HG03095 (cell line): ENCODE results near the gene MPZL1.

Source experiments
- ATAC-seq: cut with Tn5 transposase; IDR thresholded peaks from one replicate; pipeline ENCODE4 v1.9.1; 2021; ENCODE audit warnings: moderate library complexity; ENCODE audit not compliant: unreplicated experiment

Gene MPZL1

DNA sequence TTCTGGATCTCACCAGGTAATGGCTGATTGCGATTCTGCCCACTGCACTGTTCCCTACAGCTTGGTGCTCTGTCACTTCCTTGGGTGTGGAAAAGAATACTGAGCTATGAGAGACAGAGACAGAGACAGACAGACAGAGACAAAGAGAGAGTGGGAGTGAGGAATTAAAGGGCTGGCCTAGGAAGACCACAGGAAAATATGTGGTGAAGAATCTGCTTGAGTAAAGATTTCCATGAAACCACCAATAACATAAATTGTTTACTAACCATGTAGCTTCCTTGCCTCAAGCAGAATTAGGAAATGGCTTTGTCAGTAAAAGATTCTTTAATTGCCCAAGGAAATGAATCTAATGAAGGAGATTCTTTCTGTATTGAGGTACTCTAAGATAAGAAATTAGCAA is 54.4 kb downstream of the MPZL1 start:
- no peak for ATAC-seq

DNA sequence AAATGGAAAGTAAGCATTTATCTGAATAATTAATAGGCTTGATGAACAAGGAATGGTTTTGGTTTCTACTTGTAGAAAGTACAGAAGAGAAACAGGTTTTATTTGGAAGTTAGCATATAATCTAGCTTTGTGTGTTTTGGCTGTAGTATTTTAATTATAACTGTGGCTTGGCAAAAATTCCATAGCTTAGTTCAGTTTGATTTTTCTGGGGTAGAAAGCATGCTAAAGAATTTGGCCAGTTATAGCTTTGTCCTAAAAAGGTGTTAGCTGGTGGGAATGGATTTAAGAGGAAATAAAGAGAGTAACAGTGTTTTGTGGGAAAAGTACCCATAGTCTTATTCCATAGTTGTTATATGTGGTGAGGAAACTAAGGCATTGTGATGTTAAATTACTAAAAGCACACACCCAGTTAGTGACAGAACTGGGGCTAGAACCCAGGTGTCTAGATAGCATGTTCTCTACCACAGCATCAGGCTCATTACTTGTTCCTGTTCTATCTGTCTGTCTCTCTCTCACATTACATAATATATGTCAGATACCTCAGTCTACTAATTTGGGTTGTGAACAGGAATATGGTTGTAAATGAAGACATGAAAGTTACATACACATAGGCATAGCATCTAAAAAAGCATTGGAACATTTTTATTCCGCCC is 55.0 kb downstream of the MPZL1 start:
- no peak for ATAC-seq

DNA sequence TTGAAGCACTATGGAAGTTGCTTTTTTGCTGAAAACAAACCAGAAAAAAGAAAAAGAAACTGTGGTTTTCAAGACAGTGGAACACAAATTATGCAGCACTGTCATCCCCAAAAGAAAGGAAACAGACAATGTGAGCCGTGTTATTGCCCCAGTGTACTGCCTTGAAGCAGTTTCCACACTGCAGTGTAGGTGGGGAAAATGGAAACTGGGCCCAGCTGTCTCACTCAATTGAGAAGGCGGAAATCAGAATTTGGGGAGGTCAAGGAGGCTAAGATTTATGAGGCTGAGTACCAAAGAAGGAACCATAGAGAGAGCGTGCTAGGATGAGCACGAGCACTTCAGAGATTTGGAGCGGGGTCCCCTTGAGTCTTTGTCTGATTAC is 55.5 kb downstream of the MPZL1 start:
- ATAC-seq, result no peak

DNA sequence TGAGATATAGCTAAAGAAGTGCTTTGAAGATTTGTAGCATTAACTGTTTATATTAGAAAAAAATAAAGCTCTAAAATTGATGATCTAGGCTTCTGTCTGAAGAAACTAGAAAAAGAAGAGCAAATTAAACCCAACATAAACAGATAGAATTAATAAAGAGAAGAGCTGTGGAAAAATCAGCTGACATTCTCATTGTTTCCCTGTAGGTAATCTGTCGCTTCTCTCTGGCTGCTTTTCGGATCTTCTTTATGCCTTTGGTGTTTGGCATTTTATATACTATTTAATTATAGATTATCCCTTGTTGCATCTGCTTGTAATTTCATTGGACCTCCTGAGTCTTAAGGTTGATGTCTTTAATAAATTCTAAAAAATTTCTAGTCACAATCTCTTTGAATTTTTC is 59.8 kb downstream of the MPZL1 start:
- ATAC-seq, result no peak

DNA sequence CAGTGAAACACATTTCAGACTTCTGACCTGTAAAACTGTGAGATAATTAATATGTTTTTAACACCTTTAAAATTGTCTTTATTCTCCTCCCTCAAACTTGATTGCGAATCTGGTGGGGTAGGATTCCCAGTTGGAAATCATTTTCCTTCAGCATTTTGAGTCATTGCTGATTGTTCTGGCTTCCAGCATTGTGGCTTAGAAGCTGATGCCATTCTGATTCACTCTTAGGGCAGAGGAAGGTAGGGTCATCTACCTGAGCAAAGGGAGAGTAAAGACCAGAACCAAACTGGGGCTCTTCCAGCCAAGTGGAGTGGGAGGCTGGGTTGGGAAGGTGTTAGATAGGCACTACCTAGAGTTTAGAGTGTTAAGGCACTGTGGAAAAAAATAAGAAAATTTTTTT is 61.2 kb downstream of the MPZL1 start:
- no peak for ATAC-seq

DNA sequence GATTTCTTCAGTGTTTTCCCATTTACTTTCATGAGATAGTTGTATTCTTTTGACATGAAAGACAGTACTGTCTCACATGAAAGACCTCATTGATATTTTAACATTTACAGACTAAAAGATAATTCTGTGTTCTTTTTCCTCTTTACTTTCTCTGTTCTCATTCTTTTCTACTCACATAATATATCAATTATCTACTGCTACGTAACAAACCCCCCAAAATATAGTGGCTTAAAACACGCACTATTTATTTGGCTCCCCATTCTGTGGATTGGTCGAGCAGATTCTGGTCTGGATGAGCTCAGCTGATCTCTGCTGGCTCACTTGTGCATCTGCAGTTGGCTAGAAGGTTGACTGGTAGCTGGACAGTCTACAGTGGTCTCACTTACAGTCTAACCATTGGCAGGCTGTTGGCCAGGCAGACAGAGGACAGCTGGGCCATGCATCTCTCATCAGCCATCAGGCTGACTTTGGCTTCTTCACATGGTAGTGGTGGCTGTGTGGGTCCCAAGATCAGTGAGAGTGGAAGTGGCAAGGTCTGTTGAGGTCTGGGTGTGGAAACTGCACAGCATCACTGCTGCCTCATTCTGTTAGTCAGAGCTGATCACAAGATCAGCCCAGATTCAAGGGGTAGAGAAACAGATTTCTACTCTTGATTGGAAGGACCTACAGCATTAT is 63.2 kb downstream of the MPZL1 start:
- no peak for ATAC-seq

DNA sequence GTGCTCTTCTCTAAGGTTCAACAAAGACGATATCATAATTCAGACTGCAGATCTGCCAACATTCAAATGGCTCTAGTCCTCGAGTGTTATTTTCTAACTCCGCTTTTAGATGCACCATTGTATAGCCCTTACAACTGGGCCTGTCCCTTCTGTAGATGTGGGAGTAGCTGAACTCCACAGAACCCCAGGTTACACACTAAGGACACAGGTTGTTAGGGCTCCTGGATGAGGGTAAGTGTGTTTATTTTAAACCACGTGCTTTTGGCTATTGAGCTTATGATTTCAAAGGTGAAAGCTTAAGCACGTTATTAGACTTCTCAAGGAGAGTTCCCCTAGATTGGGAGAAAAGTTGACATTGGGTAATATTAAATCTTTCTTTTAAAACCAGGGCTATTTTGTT is 64.7 kb downstream of the MPZL1 start:
- no peak for ATAC-seq

DNA sequence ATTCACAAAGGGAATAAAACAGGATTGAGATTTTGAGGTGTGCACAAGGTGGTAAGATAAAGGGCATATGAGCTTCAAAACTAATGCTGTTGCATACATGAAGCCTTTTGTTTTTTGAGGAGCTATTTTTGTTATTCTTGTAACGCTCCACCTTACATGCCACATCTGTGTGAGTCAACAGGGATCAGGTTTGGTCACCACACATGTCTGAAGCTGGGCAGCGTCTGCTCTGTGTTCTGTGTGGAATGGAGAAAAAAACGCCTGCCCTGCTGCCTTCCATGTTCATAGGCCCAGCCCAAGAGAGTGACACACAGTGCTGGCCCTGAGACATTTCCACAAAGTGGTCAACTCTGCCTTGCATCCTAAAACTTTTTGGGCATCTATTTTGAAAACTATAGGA is 67.7 kb downstream of the MPZL1 start:
- no peak for ATAC-seq

DNA sequence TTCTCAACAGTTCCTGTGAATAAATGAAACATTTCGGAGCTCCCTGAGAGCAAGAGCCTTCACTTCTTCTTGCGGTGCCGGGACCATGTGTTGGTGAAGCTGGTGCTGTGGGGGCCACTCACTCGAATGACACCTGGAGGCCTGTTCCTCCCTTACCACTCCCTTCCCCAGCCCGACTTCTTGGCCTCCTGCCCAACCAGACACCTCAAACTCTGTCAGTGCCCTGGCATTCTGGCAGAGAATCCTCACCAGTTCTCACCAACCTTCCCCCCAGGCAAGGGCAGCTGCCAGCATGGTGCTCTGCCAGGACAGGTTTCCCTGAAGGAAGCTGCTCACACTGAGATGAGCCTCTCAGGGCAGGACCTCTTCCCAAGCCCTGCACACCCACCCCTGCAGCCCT is 68.3 kb downstream of the MPZL1 start:
- ATAC-seq, result no peak

DNA sequence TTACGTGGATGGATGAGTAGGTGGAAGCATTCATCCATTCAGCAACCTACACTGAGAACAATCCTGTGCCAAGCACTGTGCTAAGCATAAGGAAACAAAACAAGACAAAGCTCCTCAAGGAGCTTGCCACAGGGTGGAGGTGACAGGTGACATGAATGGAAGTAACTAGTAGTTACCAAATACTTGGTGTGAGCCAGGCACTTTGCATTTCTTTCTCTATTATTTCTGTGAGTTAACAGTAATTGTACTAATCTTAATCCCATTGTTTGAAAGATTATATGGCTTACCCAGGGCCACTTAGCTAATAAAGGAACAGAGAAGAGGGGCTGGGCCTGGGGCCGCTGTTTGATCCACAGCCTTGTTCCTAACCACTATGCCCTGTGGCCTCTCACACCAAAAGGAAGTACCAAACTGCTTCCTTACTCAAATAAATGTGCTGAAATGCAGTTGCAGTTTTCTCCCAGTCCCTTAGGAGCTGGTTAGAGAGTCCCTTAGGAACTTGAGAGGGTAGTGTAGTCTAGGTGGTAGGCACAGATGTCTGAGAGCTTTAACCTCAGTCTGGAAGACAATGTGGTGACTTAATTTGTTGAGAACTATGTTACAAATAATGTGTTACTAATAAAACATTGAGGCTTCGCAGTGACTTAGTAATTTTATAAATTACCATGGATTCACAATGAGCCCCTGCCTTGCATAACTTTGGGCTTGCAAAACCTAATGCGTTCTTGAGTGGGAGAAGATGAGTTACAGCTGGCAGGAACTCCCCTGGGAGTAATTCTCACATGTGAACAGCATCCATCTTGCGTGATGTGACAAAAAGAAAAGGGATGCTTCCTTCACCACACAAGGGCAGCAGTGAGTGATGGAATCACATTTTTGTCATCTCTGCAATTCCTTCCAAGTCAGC is 69.8 kb downstream of the MPZL1 start:
- no peak for ATAC-seq

DNA sequence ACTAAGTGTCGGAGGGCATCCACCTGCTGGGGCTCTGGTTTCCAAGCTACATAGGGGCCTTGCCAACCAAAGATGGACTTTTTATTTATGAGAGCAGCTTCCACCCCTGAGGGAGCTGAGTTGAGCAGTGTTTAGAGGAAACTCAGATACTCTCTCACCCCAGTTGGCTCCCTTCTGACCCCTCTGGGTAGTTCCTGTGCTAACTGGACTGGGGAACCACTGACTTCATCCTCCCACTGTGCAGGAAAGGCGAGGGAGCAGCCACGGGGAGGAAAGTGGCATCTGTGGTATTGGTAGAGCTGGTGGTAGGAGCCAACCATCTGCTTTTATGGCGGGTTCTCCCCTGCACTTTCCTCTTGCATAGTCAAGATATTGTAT is 70.4 kb downstream of the MPZL1 start:
- no peak for ATAC-seq

DNA sequence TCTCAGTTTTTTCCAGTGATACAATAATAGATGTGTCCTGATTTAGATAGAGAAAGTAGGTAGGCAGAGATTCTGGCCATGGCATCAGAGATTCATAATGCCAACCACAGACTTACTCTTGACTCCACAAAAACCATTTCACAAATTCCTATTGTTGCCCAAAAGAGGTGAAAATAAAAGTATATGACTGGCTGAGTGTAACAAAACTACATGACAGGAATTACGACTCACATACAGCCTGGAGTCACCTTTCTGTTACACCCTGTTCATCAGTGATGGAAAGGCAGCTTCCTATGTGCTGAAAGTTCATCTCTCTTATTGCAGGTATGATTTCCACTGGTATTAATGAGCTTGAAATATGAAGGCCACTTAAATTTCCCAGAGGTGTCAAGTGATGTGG is 72.3 kb downstream of the MPZL1 start:
- ATAC-seq, result no peak

DNA sequence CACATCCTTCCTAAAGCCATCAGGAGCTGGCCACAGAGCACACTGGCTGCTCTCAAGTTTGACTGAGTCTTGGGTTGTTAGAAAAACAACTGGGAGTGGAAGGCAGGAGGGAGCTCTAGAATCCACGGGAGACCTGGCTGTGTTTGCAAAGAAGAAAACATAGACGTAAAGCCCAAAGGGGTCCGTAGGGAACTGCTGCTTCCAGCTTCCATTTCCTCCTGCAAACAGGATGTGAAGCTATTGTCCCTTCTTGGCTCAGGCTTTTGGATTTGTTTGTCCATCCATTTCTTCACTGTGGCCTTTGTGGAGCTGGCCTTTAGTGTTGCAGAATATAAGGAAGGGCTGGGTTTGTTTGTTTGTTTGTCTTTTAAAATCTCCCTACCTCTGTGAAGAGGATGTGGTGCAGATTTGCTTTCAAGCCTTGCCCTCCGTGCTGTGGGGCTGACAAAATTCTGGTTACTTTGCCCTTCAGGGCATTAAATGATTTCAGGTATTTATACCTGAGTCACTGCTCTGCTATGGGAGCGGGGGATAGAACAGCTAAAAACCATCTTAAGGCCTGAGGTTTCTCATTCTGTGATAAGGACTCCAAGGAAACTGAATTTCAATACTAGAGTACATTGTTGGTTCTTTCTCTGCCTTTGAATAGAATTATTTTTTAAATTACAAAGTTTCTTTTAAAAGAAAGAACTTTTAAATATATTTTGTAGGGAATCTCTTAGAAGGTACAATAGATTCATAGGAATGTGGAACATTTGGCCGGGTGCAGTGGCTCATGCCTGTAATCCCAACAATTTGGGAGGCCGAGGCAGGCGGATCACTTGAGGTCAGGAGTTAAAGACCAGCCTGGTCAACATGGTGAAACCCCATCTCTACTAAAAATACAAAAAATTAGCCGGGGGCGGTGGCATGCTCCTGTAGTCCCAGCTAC is 74.3 kb downstream of the MPZL1 start:
- no peak for ATAC-seq

DNA sequence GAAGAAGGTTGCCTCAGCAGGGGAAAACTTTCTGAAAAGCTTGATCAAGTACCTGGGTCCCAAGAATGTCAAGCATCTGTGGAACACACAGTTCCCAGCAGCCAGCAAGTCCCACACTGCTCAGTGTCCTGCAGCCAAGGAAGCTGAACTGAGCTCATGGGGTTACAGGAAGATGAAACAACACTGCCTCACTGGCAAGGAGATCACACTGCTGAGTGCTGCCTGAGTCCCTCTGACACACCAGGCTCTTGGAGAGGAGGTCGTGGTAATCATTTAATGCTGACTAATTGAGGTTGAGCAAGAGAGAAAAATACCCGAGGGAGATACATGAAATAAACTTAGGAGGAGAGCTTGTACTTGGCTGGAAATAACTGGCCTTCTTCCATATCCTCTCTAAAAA is 75.2 kb downstream of the MPZL1 start:
- no peak for ATAC-seq

DNA sequence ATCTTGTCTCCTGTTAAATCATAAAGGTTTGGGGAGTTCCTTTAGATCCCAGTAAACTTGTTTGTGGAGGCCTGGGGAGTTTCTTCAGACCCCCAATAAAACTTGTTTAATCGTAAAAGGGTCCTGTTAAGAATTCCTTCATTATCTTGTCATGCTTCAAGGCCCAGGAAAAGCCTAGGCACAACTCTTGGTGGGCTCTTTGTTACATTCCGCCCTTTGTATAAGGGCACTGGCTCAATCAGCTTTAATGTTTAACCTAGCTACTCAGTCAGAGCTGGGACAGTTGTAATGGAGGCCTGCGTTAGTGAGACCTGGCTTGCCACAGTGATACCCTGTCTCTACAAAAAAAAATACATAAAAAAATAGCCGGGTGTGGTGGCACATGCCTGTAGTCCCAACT is 77.2 kb downstream of the MPZL1 start:
- no peak for ATAC-seq

DNA sequence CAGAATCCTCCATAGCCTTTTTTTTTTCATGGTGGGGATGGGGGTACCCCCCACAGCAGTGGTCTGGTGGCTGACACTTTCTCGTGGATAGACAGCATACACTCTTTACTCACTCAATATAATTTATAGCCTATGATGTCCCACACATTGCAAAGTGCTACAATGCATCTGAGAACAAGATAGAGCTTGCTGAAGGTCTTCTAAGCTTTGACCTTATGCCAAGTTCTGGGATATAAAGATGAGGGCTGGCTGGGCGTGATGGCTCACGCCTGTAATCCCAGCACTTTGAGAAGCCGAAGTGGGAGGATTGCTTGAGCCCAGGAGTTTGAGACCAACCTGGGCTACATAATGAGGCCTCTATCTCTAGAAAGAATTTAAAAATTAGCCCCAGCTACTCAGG is 78.0 kb downstream of the MPZL1 start:
- no peak for ATAC-seq

DNA sequence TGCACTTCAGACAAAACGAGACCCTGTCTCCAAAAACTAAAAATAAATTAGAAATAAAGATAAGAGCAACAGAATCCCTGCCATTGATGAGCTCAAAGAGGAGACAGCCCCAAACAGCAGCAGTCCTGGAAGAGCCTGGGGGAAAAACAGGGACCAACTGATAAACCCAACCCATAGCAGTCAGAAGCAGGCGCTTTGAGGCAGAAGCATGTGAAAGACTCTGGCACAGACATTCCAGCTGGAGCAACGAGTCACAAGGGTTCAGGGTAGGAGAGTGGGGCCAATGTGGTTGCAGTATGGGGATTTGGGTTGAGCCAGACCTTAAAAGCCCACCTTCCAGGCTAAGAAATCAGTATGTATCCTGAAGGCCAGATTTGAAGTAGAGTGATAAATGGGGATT is 78.5 kb downstream of the MPZL1 start:
- ATAC-seq, result no peak

DNA sequence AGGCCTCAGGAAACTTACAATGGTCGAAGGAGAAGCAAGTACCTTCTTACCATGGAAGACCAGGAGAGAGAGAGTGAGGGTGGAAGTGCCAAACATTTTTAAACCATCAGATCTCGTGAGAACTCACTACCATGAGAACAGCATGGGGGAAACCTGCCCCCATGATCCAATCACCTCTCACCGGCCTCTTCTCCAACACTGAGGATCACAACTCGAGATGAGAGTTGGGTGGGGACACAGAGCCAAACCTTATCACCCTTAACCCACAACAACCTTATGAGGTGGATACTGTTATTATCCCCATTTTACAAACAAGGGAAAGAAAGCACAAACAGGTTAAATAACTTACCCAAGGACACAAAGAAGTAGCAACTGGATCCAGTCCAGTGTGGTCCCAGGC is 80.5 kb downstream of the MPZL1 start:
- no peak for ATAC-seq

DNA sequence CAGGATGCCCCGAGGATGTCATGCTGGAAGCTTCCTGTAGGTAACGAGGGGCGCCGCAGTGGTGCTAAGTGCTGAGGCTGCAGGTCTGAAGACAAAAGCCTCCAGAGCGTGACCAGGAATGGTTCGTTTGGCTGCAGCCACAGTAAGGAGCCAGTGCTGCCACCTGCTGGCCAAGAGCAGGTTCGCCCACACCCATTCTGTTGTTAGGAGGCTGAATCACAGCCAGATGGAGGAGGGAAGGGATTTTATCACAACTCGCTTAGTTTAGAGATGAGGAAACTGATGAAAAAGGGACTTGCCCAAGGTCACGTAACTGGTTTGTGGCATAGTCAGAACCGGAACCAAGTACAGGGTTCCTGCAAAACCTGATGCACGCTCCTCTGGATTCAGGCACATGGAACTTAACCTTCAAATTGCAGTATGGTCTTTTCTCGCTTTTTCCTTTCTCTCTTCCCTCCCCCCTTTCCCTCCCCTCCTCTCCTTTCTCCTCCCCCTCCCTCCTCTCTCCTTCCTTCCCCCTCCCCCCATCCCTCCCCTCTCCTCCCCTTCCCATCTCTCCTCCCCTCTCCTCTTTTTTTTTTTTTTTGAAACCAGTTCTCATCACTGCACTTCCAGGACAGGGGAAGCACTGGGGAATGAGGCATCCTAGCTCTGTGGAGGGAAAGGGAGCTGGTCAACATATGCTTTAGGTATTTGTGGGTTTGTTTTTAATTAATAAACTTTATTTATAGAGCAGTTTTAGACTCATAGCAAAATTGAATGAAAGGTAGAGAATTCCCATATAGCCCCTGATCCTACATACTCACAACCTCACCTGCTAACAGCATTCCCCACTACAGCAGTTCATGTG is 81.8 kb downstream of the MPZL1 start:
- peak; percentile 95 for ATAC-seq

DNA sequence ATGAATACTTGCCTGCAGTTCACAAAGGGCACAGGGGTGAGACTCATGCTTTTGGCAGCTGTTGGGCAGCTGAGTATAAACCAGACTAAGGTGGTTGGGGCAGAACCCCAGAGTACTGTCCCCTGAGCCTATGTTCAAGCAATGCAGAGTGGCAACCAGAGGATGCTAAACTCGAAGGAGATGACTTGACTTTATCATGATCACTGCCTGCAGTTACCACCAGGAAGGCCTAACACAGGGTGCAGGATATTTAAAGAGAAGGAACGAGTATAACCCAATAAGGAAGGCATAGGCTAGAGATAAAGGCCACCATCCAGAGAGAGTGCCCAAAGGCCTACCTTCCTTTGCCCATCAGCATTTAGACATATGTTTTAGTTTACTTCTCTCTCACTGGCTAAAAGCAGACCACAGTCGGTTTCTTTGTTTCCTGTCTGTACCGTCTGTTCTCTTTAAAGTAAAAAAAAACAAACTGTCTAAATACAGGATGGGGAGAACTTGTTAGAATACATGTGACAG is 83.3 kb downstream of the MPZL1 start:
- no peak for ATAC-seq
